ENCODE results near the gene RHBDD1. TPM values are rescaled to one million over a fixed set of nuclear protein-coding genes. Genes with fewer than 3 reads are reported as not detected.

The RHBDD1 gene
- total RNA-seq, 1 donor from 2014 or later: 29.9 TPM

DNA sequence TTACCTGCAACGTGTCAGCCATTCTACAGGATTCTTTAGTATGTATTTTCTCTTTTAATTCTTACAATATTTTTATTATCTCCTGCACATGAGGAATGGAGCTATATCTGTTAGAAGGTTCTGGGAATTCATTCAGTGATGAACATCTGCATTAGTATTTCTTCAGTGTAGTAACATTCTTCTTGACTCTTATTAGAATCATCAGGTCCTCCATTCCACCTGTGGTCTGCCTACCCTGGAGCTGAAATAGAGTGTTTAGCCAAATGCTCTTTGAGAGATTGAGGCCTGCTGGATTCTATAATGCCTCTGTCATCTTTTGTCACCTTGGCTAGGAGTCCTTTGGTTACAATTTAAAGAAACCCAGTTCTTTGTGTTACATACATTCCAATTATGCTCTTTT lies 54.4 kb downstream of the RHBDD1 start:
- TF ChIP-seq, protein P1, sequence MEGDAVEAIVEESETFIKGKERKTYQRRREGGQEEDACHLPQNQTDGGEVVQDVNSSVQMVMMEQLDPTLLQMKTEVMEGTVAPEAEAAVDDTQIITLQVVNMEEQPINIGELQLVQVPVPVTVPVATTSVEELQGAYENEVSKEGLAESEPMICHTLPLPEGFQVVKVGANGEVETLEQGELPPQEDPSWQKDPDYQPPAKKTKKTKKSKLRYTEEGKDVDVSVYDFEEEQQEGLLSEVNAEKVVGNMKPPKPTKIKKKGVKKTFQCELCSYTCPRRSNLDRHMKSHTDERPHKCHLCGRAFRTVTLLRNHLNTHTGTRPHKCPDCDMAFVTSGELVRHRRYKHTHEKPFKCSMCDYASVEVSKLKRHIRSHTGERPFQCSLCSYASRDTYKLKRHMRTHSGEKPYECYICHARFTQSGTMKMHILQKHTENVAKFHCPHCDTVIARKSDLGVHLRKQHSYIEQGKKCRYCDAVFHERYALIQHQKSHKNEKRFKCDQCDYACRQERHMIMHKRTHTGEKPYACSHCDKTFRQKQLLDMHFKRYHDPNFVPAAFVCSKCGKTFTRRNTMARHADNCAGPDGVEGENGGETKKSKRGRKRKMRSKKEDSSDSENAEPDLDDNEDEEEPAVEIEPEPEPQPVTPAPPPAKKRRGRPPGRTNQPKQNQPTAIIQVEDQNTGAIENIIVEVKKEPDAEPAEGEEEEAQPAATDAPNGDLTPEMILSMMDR (IDR thresholded peaks at IDR 0.05; ENCODE audit: partially characterized antibody, unreplicated experiment): no peak
- no peaks in the 10 kb centered on the region for H3K36me3 Mint-ChIP-seq (ENCODE audit: unreplicated experiment)
- H3K4me1 Mint-ChIP-seq (ENCODE audit: low read depth, unreplicated experiment): no peaks in the 10 kb centered on the region
- H3K9me3 Mint-ChIP-seq (ENCODE audit: unreplicated experiment): no peaks in the 10 kb centered on the region
- DNase-seq: no peak
- no peak overlapping the region for H3K27ac Mint-ChIP-seq (ENCODE audit: unreplicated experiment)
- H3K27me3 Mint-ChIP-seq (ENCODE audit: unreplicated experiment): peaks cover 1% of the 10 kb centered on the region
- H3K4me3 Mint-ChIP-seq (ENCODE audit: unreplicated experiment): no peak overlapping the region

DNA sequence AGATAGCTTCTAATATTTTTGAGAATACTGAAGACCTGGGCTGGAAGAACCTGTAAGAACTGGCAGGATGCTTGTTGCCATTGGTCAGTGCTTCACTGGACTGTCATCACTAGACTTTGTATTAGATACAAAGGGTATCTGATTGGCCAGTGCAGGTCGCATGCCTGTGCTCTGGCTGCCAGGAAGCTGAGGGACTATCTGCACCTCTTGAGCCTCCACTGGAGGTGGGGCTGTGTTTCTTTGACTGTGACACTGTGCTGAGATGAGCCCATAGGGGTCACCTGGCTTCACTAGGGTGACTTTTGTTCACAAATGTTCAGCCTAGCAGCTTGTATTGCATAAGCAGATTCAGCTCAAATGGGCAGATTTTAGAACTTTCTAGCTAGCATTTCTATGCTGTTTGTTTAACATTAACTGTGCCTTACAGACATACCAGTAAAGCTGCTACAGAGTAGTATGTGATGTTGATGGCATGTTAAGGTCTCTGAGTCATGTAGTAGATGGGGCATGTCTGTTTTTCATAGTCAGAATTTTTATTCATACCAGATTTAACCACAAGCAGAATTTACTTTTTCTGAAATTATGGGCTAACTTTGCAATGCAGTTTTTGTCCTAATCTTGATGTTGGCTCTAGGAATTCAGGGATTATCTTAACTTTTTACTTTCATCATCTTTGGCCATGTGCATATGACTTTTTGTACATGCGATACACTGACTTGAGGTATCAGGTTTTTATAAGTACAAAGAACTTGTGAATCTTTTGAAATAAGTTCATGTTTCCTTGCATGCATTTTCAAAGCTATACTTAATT lies 56.1 kb downstream of the RHBDD1 start:
- TF ChIP-seq, protein P1 (IDR thresholded peaks at IDR 0.05; ENCODE audit: partially characterized antibody, unreplicated experiment): no peak

DNA sequence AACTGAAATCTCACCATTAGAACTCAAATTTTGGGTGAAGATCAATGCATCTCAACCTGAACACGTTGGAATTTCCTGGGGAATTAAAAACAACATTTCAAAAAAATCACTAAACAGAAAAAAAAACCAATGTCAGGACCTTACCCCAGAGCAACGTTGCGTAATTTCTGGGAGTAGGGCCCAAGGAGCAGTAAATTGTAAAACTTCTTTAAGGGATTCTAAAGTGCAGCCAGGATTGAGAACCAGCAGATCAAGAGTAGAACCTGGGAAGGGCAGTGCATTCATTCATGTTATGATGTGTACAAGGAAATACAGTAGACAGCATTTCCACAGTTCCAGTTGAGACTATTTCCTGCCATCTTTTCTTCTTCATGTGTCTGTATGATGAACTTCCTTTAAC lies 56.9 kb downstream of the RHBDD1 start:
- Mint-ChIP-seq H3K4me1 (ENCODE audit: low read depth, unreplicated experiment) (no peaks in the 10 kb centered on the region), H3K9me3 (ENCODE audit: unreplicated experiment) (no peaks in the 10 kb centered on the region), H3K27ac (ENCODE audit: unreplicated experiment) (no peak overlapping the region), H3K27me3 (ENCODE audit: unreplicated experiment) (peaks cover 1% of the 10 kb centered on the region), H3K4me3 (ENCODE audit: unreplicated experiment) (no peak overlapping the region), H3K36me3 (ENCODE audit: unreplicated experiment) (no peaks in the 10 kb centered on the region)
- TF ChIP-seq, protein P1 (IDR thresholded peaks at IDR 0.05; ENCODE audit: partially characterized antibody, unreplicated experiment): no peak
- DNase-seq: no peak

More for the DNA sequence above, 56.1 kb downstream of the RHBDD1 start:
- no peak overlapping the region for H3K27ac Mint-ChIP-seq (ENCODE audit: unreplicated experiment)
- H3K36me3 Mint-ChIP-seq (ENCODE audit: unreplicated experiment): no peaks in the 10 kb centered on the region
- DNase-seq: no peak
- H3K9me3 Mint-ChIP-seq (ENCODE audit: unreplicated experiment): no peaks in the 10 kb centered on the region
- H3K4me3 Mint-ChIP-seq (ENCODE audit: unreplicated experiment): no peak overlapping the region
- H3K27me3 Mint-ChIP-seq (ENCODE audit: unreplicated experiment): peaks cover 1% of the 10 kb centered on the region
- H3K4me1 Mint-ChIP-seq (ENCODE audit: low read depth, unreplicated experiment): no peaks in the 10 kb centered on the region

DNA sequence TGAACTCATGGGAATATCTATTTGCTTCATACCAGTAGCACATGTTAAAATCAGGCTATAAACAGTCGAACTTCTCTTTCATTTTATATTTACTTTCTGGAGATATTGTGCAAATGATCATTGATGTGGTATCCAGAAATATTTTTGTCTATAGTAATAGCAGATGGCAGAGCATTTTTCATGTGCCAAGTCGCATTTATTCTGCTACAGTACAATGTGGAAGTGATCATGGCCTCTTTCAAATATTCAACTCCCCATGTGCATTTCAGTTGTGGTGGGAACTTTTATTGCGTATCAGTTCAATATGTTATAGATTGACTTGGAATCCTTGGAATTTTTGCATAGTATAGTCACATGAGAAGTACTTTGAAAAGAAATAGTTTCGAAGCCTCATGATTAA lies 57.4 kb downstream of the RHBDD1 start:
- Mint-ChIP-seq H3K27ac (ENCODE audit: unreplicated experiment) (no peak overlapping the region), H3K9me3 (ENCODE audit: unreplicated experiment) (no peaks in the 10 kb centered on the region), H3K4me3 (ENCODE audit: unreplicated experiment) (no peak overlapping the region), H3K27me3 (ENCODE audit: unreplicated experiment) (no peaks in the 10 kb centered on the region), H3K36me3 (ENCODE audit: unreplicated experiment) (no peaks in the 10 kb centered on the region), H3K4me1 (ENCODE audit: low read depth, unreplicated experiment) (no peaks in the 10 kb centered on the region)
- no peak for DNase-seq
- TF ChIP-seq, protein P1 (IDR thresholded peaks at IDR 0.05; ENCODE audit: partially characterized antibody, unreplicated experiment): no peak

DNA sequence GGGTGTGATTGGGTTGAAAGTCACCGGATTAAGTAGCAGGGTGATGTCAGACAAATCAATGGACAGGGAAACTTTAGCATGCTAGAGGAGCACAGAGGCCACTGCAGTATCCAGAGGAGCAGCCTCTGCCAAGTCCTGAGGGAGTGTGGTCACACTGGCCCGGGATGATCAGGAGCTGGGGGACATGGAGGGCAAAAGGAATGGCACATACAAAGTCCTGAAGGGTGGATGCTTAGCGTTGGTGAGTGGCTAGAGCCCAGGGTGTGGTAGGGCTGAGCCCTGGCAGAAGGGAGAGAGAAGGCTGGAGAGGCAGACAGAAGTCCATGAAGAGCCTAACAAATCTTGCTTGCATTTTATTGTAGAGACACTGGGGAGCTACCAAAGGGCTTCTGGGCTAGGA lies 58.9 kb downstream of the RHBDD1 start:
- no peak overlapping the region for H3K4me3 Mint-ChIP-seq (ENCODE audit: unreplicated experiment)
- H3K4me1 Mint-ChIP-seq (ENCODE audit: low read depth, unreplicated experiment): no peaks in the 10 kb centered on the region
- no peaks in the 10 kb centered on the region for H3K27me3 Mint-ChIP-seq (ENCODE audit: unreplicated experiment)
- H3K27ac Mint-ChIP-seq (ENCODE audit: unreplicated experiment): no peak overlapping the region
- no peak for DNase-seq
- TF ChIP-seq, protein P1 (IDR thresholded peaks at IDR 0.05; ENCODE audit: partially characterized antibody, unreplicated experiment): no peak
- H3K36me3 Mint-ChIP-seq (ENCODE audit: unreplicated experiment): no peaks in the 10 kb centered on the region
- no peaks in the 10 kb centered on the region for H3K9me3 Mint-ChIP-seq (ENCODE audit: unreplicated experiment)

All from glutamatergic neuron (in vitro differentiated cells).